Liver (tissue), 9 donors: Measurements from ENCODE around the gene AMBRA1. TPM values are rescaled to one million over a fixed set of nuclear protein-coding genes. Genes with fewer than 3 reads are reported as not detected.

Experiments
- DNase-seq: peaks from one replicate; pipeline ENCODE4 v3.0.0-alpha.2; 2017; ENCODE audit warnings: low spot score
- H3K27ac ChIP-seq, 2 donors: one replicate each; pipeline ENCODE4 v1.7.0; 2013; ENCODE audit warnings: inconsistent platforms in 2 of 2, low read length in 2 of 2, control low read depth in 1 of 2, low read depth in 1 of 2, mild to moderate bottlenecking in 1 of 2
- H3K27me3 ChIP-seq, 4 donors: one replicate each; pipeline versions ENCODE4 v1.6.1 to v1.7.0; 2013; ENCODE audit warnings: low read length in 3 of 4, inconsistent platforms in 1 of 4, mild to moderate bottlenecking in 1 of 4, moderate library complexity in 1 of 4; ENCODE audit not compliant: control insufficient read depth in 4 of 4, insufficient read depth in 4 of 4
- H3K36me3 ChIP-seq, 4 donors: one replicate each; pipeline versions ENCODE4 v1.6.1 to v1.7.0; 2013; ENCODE audit warnings: low read length in 3 of 4, mild to moderate bottlenecking in 3 of 4, low read depth in 1 of 4, moderate library complexity in 1 of 4; ENCODE audit not compliant: control insufficient read depth in 4 of 4, insufficient read depth in 3 of 4
- H3K4me1 ChIP-seq, 4 donors: one replicate each; pipeline versions ENCODE4 v1.6.1 to v1.7.0; 2013; ENCODE audit warnings: low read length in 3 of 4, mild to moderate bottlenecking in 3 of 4, moderate library complexity in 1 of 4; ENCODE audit not compliant: control insufficient read depth in 4 of 4, insufficient read depth in 4 of 4
- H3K4me3 ChIP-seq, 3 donors: one replicate each; pipeline versions ENCODE4 v1.6.1 to v1.7.0; 2013; ENCODE audit warnings: low read length in 3 of 3, control low read depth in 1 of 3, low read depth in 1 of 3, mild to moderate bottlenecking in 1 of 3
- H3K9ac ChIP-seq, 2 donors: one replicate each; pipeline ENCODE4 v1.7.0; 2013; ENCODE audit warnings: low read length in 2 of 2, mild to moderate bottlenecking in 2 of 2, moderate library complexity in 2 of 2, control low read depth in 1 of 2, low read depth in 1 of 2
- H3K9me3 ChIP-seq, 4 donors: one replicate each; pipeline versions ENCODE4 v1.6.1 to v1.7.0; 2013; ENCODE audit warnings: low read length in 3 of 4; ENCODE audit not compliant: control insufficient read depth in 4 of 4
- EGR1 ChIP-seq, 2 donors: IDR thresholded peaks; 2 replicates each; pipeline ENCODE4 v1.6.1; 2016 to 2018; ENCODE audit warnings: antibody characterized with exemption in 2 of 2, low read depth in 2 of 2
- FOXA1 ChIP-seq: IDR thresholded peaks from 2 replicates; pipeline ENCODE4 v1.6.1; 2016; ENCODE audit warnings: antibody characterized with exemption
- FOXA2 ChIP-seq: IDR thresholded peaks from 2 replicates; pipeline ENCODE4 v1.6.1; 2016; ENCODE audit warnings: antibody characterized with exemption
- GABPA ChIP-seq, 2 donors: IDR thresholded peaks in 1 of 2; conservative IDR thresholded peaks in 1 of 2; 2 replicates each; pipeline ENCODE4 v1.6.1; 2016; ENCODE audit warnings: antibody characterized with exemption in 2 of 2, mild to moderate bottlenecking in 1 of 2, moderate library complexity in 1 of 2
- HNF4A ChIP-seq, 2 donors: conservative IDR thresholded peaks; 2 replicates each; pipeline ENCODE4 v1.6.1; 2016; ENCODE audit warnings: antibody characterized with exemption in 2 of 2, mild to moderate bottlenecking in 2 of 2
- HNF4G ChIP-seq: IDR thresholded peaks from 2 replicates; pipeline ENCODE4 v1.6.1; 2016; ENCODE audit warnings: antibody characterized with exemption
- JUND ChIP-seq, 2 donors: IDR thresholded peaks; 2 replicates each; pipeline ENCODE4 v1.6.1; 2016; ENCODE audit warnings: antibody characterized with exemption in 2 of 2
- RAD21 ChIP-seq, 2 donors: IDR thresholded peaks; 2 replicates each; pipeline ENCODE4 v1.6.1; 2016; ENCODE audit warnings: antibody characterized with exemption in 2 of 2, mild to moderate bottlenecking in 2 of 2
- RXRA ChIP-seq, 2 donors: IDR thresholded peaks; 2 replicates each; pipeline ENCODE4 v1.6.1; 2017 to 2018; ENCODE audit warnings: antibody characterized with exemption in 2 of 2, mild to moderate bottlenecking in 1 of 2
- SP1 ChIP-seq: IDR thresholded peaks from 2 replicates; pipeline ENCODE4 v1.6.1; 2018; ENCODE audit warnings: antibody characterized with exemption, mild to moderate bottlenecking
- TAF1 ChIP-seq: conservative IDR thresholded peaks from 2 replicates; pipeline ENCODE4 v1.6.1; 2016; ENCODE audit warnings: antibody characterized with exemption, mild to moderate bottlenecking
- YY1 ChIP-seq: IDR thresholded peaks from 2 replicates; pipeline ENCODE4 v1.6.1; 2016; ENCODE audit warnings: antibody characterized with exemption, mild to moderate bottlenecking
- WGBS: extraction: QIAGEN DNeasy Blood & Tissue Kit; methylation state at CpG from one replicate; pipeline ENCODE4 v1.1.7; 2013; 5-methylcytosine and 5-hydroxymethylcytosine counted together
- polyA plus RNA-seq, 2 donors: library from polyadenylated mRNA; stranded (reverse) in 1 of 2; unstranded in 1 of 2; fragments of 200-250 nt in 1 of 2; fragments of >200 nt in 1 of 2; fragmentation: Nextera tagmentation in 1 of 2; extraction: Ambion mirVana in 1 of 2; gene quantifications; one replicate each; pipeline versions ENCODE4 v1.2.1 to v1.2.3, GENCODE V29; 2013 to 2015
- total RNA-seq, 2 donors: library from RNA; depleted of rRNA; stranded (reverse); fragments of >200 nt; gene quantifications; one replicate each; pipeline ENCODE4 v1.2.3, GENCODE V29; 2014
- TF ChIP-seq, protein P1 (sequence below): fragments of 150-350 bp; IDR thresholded peaks from 2 replicates; pipeline ENCODE4 v1.5.1; 2017; ENCODE audit warnings: improper control_type of control experiment, low read depth, low read length; ENCODE audit not compliant: missing input control
- TF ChIP-seq, protein P2 (sequence below): IDR thresholded peaks from 2 replicates; pipeline ENCODE4 v1.6.1; 2016; ENCODE audit warnings: antibody characterized with exemption, mild to moderate bottlenecking
- donor health status: healthy.
- donor health status: healthy.
- donor health status: healthy.
- donor health status: healthy.
- donor health status: healthy.

The AMBRA1 gene
- total and polyA plus RNA-seq, 4 donors: 3.7 to 25.7 (median 15.1) TPM

DNA sequence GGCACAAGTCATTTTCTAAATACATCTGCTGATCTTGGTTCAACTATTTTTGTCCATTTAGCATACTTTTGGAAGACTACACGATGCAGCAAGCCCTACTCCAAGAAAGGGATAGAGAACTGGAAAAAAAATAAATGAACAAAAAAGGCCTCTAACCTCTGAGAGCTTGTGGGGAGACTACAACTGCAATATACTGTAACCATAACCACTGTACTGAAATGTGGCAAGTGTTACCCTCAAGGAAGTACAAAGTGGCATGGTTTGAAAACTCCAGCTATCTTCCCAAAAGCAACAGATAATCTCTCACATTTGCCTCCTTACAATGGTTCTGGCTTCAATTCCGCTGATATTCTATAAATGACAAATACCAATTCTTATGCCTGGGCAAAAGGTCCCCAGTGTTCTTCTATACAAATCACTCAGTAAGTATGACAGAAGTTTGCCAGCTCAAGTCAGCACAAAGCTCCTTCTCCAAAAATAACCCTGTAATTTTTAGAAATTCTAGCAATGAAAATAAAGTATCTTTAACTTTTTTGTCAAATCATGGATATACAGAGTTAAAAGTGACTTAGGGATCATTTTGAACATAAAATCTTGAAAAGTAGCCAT is 22.9 kb downstream of the AMBRA1 start (continued):
- TF ChIP-seq SP1 (no peak), FOXA2 (no peak), HNF4G (no peak), FOXA1 (no peak), JUND (IDR thresholded peaks at IDR 0.05) (no peak), HNF4A (conservative IDR thresholded peaks at IDR 0.05) (no peak)

DNA sequence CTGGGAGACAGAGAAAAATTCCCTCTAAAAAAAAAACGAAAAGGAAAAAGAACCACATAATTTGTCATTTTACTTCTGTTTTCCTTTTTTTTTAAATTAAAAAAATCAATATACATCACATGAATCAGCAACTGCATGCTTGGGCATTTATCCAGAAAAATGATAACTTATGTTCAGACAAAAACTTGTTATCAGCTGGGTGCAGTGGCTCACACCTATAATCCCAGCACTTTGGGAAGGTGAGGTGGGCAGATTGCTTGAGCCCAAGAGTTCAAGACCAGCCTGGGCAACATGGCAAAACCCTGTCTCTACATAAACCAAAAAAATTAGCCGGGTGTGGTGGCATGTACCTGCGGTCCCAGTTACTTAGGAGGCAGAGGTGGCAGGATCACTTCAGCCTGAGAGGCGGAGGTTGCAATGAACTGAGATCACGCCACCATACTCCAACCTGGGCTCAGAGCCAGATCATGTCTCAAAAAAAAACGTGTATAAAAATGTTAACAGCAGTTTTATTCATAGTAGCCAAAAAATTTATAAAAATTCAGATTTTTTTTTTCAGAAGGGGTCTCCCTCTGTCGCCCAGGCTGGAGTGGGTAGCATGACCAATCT is 28.5 kb downstream of the AMBRA1 start:
- no peak overlapping the region for H3K27ac ChIP-seq
- no peak overlapping the region for H3K4me3 ChIP-seq
- no peak for TF ChIP-seq JUND (IDR thresholded peaks at IDR 0.05)
- no peak for TF ChIP-seq FOXA2
- TF ChIP-seq TAF1: no peak
- TF ChIP-seq, protein P1, sequence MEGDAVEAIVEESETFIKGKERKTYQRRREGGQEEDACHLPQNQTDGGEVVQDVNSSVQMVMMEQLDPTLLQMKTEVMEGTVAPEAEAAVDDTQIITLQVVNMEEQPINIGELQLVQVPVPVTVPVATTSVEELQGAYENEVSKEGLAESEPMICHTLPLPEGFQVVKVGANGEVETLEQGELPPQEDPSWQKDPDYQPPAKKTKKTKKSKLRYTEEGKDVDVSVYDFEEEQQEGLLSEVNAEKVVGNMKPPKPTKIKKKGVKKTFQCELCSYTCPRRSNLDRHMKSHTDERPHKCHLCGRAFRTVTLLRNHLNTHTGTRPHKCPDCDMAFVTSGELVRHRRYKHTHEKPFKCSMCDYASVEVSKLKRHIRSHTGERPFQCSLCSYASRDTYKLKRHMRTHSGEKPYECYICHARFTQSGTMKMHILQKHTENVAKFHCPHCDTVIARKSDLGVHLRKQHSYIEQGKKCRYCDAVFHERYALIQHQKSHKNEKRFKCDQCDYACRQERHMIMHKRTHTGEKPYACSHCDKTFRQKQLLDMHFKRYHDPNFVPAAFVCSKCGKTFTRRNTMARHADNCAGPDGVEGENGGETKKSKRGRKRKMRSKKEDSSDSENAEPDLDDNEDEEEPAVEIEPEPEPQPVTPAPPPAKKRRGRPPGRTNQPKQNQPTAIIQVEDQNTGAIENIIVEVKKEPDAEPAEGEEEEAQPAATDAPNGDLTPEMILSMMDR: no peak
- no peak for TF ChIP-seq RAD21 (IDR thresholded peaks at IDR 0.05)
- no peak for TF ChIP-seq RXRA (IDR thresholded peaks at IDR 0.05)
- no peak for TF ChIP-seq HNF4A (conservative IDR thresholded peaks at IDR 0.05)
- no peak for TF ChIP-seq EGR1 (IDR thresholded peaks at IDR 0.05; ENCODE audit: low read depth in 2 of 2)
- TF ChIP-seq GABPA (IDR thresholded peaks at IDR 0.05 in 1 of 2, conservative IDR thresholded peaks at IDR 0.05 in 1 of 2): no peak
- WGBS: 81% methylated on average over 7 of the region's 7 CpGs
- no peaks in the 10 kb centered on the region for H3K36me3 ChIP-seq
- no peak for DNase-seq
- no peaks in the 10 kb centered on the region for H3K9me3 ChIP-seq
- H3K9ac ChIP-seq: no peak overlapping the region
- H3K4me1 ChIP-seq: peaks cover 2 to 9% (median 5%) of the 10 kb centered on the region in 4 donors
- H3K27me3 ChIP-seq: no peaks in the 10 kb centered on the region

DNA sequence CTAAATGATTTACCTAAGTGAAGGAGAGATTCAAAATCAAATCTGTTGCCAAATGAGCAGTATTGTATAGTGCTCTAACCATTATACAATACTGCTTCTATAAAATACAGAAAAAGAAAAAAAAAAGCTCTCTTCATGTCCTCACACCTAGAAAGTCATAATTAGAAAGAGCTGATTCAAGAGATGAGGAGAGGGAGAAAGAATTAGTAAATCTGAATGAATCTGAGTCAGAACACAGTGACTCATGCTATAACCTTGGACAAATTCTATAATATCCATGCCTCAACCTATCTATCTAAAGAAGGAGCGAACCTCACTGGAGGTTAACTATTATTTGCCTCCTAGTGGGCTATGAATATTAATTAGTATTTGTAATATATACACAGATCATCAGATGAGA is 29.4 kb downstream of the AMBRA1 start:
- Histone ChIP-seq H3K9me3 (no peaks in the 10 kb centered on the region), H3K4me1 (peaks cover 4 to 13% (median 7%) of the 10 kb centered on the region in 4 donors), H3K9ac (no peak overlapping the region), H3K4me3 (no peak overlapping the region), H3K36me3 (no peaks in the 10 kb centered on the region), H3K27me3 (no peaks in the 10 kb centered on the region), H3K27ac (no peak overlapping the region)
- 96% methylated on average over 1 of the region's 1 CpG for WGBS
- no peak for TF ChIP-seq HNF4G
- no peak for TF ChIP-seq FOXA1
- TF ChIP-seq FOXA2: no peak
- TF ChIP-seq YY1: no peak
- TF ChIP-seq, protein P2, sequence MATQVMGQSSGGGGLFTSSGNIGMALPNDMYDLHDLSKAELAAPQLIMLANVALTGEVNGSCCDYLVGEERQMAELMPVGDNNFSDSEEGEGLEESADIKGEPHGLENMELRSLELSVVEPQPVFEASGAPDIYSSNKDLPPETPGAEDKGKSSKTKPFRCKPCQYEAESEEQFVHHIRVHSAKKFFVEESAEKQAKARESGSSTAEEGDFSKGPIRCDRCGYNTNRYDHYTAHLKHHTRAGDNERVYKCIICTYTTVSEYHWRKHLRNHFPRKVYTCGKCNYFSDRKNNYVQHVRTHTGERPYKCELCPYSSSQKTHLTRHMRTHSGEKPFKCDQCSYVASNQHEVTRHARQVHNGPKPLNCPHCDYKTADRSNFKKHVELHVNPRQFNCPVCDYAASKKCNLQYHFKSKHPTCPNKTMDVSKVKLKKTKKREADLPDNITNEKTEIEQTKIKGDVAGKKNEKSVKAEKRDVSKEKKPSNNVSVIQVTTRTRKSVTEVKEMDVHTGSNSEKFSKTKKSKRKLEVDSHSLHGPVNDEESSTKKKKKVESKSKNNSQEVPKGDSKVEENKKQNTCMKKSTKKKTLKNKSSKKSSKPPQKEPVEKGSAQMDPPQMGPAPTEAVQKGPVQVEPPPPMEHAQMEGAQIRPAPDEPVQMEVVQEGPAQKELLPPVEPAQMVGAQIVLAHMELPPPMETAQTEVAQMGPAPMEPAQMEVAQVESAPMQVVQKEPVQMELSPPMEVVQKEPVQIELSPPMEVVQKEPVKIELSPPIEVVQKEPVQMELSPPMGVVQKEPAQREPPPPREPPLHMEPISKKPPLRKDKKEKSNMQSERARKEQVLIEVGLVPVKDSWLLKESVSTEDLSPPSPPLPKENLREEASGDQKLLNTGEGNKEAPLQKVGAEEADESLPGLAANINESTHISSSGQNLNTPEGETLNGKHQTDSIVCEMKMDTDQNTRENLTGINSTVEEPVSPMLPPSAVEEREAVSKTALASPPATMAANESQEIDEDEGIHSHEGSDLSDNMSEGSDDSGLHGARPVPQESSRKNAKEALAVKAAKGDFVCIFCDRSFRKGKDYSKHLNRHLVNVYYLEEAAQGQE: no peak
- no peak for TF ChIP-seq EGR1 (IDR thresholded peaks at IDR 0.05; ENCODE audit: low read depth in 2 of 2)
- TF ChIP-seq SP1: no peak
- TF ChIP-seq, protein P1: no peak
- DNase-seq: no peak
